Effector CD4-positive, alpha-beta T cell (primary cell): ENCODE results near the gene FES. TPM values are rescaled to one million over a fixed set of nuclear protein-coding genes. Genes with fewer than 3 reads are reported as not detected.
"Not testable (repeated sequence)": the region's sequence is repeated elsewhere in the genome, so short reads cannot be mapped to it uniquely, and the experiment has no call there.

ENCODE experiments used
- DNase-seq: peaks from one replicate; pipeline ENCODE4 v3.0.0-alpha.2; 2020
- total RNA-seq: gene quantifications from one replicate; lab custom pipeline; 2026; lab: John Stamatoyannopoulos, UW

Gene FES
- total RNA-seq, result not detected

GRCh38 chr15:90883976-90884718 is at the start of gene FES:
FES (plus strand) TSS chr15:90884504; CDS start chr15:90885046, 542 bp downstream.
- DNase-seq, result no peak

GRCh38 chr15:90834626-90835025 is 49.7 kb upstream of the FES start:
- DNase-seq, result no peak

- DNase-seq, result no peak
Observed at GRCh38 chr15:90836296-90836871, 47.9 kb upstream of the FES start.

GRCh38 chr15:90837094-90837493 is 47.2 kb upstream of the FES start:
- DNase-seq, result no peak

GRCh38 chr15:90838139-90838538 is 46.2 kb upstream of the FES start:
- DNase-seq, result peak; percentile 70

GRCh38 chr15:90838544-90838943 is 45.8 kb upstream of the FES start:
- no peak for DNase-seq

DNA sequence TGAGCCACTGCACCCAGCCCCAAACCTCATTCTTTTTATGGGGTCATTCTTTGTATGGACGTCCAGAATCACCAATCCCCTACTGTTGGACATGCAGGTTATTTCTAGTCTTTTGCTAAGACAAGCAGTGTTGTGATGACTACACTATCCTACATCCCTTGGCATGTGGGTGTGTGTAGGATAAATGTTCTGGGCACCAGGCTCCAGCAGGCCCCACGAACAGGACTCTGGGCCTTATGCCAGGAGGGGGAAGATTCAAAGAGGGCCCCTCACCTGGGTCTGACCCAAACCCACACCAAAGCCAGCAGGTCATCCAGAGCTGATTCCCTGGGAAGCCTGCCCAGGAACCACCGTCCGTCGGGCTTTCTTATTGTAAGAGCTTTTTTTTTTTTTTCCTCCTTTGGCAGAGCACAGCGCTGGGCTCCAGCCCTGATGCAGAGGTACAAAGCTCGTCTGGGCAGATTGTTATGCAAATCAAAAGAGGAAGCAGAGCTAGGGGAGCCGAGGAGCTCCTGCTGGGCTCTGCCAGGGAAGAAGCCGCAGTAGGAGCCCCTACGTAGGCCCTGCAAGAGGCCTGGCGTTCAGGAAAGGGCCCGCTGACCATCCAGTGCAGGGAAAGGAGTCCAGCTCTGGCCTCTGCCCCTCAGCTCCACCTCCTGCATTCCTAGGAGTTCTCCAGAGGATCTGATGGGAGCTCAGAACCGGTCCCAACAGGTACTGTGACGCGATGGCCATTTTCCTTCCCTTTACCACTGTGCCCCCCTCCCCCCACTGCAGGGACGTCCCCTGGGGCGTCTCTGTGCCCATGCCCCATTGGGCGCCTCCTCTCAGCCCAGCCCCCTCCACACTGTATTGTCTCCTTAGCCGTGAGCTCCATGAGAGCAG is 44.9 kb upstream of the FES start:
- no peak for DNase-seq

- no peak for DNase-seq
Observed at GRCh38 chr15:90840157-90840855, 44.0 kb upstream of the FES start.

GRCh38 chr15:90840954-90841353 is 43.4 kb upstream of the FES start:
- DNase-seq, result no peak

DNA sequence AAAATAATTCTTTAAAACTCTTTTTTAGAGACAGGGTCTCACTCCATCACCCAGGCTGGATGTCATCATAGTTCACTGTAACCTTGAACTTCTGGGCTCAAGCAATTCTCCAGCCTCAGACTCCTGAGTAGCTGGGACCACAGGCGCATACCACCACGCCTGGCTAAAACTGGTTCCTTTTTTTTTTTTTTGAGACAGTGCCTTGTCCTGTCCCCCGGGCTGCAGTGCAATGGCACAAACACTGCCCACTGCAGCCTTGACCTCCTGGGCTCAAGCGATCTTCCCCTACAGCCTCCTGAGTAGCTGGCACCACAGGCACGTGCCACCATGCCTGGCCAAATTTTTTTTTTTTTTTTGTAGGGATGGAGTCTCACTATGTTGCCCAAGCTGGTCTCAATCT is 39.6 kb upstream of the FES start:
- DNase-seq, result no peak

GRCh38 chr15:90845201-90845949 is 38.9 kb upstream of the FES start:
- no peak for DNase-seq

- DNase-seq, result not testable (repeated sequence)
Observed at GRCh38 chr15:90849424-90849823, 34.9 kb upstream of the FES start.

DNA sequence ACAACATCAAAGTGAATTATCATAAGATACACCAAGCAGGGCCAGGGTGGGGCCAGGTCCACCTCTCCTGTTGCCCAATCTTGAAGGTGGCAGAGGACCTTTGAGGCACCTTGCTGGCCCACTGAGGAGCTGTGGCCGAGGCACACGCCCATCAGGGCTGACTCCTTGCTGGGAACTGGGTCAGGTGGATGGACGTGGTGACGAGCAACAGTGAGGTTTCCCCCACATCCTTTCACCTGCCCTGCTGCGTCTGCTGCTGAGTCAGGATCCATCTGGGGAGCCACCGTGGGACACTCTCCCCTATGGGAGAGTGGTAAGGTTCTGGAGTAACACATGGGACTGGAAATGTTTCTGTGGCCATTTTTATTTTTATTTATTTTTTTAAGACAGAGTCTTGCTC is 33.2 kb upstream of the FES start:
- no peak for DNase-seq

DNA sequence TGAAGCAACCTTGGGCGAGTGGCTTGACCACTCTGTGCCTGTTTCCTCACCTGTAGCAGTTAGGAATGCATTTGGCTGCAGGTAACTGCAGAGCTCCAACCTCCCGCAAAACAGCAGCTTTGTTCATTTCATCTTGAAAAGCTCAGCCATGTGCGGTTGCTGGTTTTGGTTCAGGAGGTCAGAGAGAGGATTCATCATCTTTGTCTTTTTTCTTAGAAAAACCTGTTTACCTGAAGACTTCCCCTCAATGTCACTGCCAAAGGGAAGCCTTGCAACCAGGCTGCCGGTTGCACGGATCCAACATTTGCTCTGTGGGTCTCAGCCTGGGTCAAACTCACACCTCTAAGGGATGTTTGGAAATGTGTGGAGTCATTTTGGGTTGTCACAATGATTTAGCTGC is 32.4 kb upstream of the FES start:
- no peak for DNase-seq

- no peak for DNase-seq
Observed at GRCh38 chr15:90855139-90855538, 29.2 kb upstream of the FES start.

GRCh38 chr15:90857337-90857736 is 27.0 kb upstream of the FES start:
- no peak for DNase-seq

DNA sequence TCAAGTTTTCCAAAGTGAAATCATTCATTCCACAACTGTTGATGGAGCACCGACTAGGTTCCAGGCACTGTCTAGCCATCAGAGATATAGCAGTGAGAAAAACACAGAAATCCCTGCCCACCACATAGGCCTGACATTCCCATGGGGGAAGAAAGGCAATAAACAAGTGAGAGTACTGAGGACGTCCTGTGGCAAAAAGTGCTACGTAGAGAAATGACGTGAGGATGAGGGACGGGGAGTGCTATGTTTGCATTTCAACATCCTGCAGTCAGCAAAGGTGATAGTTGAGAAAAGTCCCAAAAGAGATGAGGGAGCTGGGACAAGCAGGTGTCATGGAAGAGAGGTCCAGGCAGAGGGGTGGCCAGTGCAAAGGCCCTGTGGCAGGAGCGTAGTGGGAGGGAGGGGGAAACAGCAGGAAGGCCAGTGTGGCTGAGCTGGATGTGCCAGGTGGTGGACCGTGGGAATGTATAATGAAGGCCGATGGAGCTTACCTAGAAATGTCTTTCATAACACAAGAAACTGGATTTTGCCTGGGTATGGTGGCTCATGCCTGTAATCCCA is 26.3 kb upstream of the FES start:
- DNase-seq, result no peak

GRCh38 chr15:90859234-90860131 is 24.8 kb upstream of the FES start:
- DNase-seq, result no peak

DNA sequence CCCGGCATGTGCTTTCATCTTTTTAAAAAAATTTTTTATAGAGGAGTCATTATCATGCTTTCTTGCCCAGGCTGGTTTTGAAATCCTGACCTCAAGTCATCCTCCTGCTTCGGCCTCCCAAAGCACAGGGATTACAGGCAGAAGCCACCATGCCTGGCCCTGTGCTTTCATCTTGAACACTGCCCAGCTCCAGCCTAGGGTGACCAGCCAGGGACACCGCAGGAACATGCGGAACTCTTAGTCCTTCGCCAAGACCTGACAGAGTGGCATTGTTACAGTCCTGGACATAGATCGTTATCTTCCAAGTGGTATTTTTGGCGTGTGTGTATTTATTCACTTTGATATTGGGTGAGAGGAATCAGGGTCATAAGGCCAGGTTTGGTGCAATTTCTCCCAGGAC is 23.9 kb upstream of the FES start:
- DNase-seq, result no peak

- DNase-seq, result no peak
Observed at GRCh38 chr15:90860942-90861675, 23.2 kb upstream of the FES start.
